GM10266 (cell line): ENCODE data around the gene SMARCB1.

Experiments used
- DNase-seq: peaks from one replicate; pipeline ENCODE4 v3.0.0; 2012; ENCODE audit errors: extremely low spot score
- CTCF ChIP-seq: IDR thresholded peaks from 2 replicates; pipeline ENCODE4 v1.5.1; 2012; ENCODE audit warnings: mild to moderate bottlenecking, low read depth; ENCODE audit not compliant: control insufficient read depth, insufficient read depth; ENCODE audit errors: missing control alignments

SMARCB1 gene

DNA sequence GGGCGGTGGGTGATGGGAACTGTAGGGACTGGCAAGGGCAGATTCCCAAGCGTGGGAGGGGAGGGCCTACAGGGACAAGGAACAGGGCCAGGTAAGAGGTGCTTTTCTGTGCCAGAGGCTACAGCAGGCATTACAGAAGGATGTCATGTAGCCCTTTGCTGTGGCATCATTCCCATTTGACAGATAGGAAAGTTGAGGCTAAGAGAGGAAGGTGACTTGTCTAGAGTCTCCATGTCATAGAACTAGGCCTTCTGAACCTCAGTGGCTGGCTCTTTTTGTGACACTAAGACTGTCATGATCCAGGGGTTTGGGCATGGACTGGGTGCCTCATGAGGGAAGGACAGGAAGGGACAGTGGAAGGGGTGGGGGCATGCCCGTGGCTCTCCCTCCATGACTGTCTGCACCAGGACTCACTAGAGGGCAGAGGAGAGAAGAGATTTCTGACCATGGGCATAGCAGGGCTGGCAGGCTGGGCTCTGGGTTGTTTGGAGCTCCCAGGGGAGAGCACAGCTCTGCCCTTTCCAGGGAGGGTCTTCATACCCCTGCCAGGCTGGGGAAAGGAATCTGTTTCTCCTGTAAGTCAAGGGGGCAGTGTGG, 10.9 kb upstream of the SMARCB1 start:
- DNase-seq, result no peak
- TF ChIP-seq CTCF, result no peak

DNA sequence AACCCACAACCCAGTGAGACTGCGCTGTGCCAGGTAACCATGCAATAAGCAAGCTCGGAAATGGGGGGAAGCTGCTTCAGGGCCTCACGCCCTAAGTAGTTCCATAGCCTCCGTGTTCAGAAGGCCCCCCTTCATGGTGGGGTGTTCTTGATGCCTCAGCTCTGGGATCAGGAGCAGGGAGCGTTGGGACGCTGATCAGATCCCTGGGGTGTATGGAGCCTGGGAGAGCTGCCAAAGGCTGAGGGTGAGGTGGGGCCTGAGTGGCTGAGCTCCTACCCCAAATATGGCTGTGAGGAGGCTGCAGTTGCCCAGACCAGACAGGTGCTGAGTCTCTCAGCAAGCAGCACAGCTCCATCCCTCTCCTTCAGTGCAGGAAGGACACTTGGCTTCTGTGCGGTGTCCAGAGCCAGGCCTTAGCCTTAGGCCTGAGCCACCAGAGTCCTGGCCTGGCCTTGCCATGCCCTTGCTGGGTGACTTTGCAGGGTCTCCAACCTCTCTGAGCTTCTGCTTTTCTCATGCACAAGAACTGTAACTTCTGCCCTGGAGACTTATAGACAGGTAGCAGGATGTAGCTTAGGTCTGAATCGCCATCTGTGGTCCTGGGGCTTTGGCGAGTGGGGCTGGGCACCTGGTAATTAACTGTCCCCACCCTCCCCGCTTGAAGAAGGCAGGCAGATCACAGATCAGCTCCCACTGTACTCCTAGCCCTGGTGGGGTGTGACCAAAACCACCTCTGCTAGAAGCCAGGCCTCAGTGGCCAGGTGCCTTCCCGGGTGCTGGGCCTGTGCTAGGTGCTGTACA, 8.8 kb upstream of the SMARCB1 start:
- no peak for TF ChIP-seq CTCF
- no peak for DNase-seq

- no peak for TF ChIP-seq CTCF
- DNase-seq, result no peak
These were observed 8.2 kb upstream of the SMARCB1 start for GRCh38 chr22:23778577-23778900.

GRCh38 chr22:23779083-23779482, 7.7 kb upstream of the SMARCB1 start:
- TF ChIP-seq CTCF, result no peak
- DNase-seq, result no peak

GRCh38 chr22:23779731-23780130, 7.0 kb upstream of the SMARCB1 start:
- TF ChIP-seq CTCF, result no peak
- no peak for DNase-seq

DNA sequence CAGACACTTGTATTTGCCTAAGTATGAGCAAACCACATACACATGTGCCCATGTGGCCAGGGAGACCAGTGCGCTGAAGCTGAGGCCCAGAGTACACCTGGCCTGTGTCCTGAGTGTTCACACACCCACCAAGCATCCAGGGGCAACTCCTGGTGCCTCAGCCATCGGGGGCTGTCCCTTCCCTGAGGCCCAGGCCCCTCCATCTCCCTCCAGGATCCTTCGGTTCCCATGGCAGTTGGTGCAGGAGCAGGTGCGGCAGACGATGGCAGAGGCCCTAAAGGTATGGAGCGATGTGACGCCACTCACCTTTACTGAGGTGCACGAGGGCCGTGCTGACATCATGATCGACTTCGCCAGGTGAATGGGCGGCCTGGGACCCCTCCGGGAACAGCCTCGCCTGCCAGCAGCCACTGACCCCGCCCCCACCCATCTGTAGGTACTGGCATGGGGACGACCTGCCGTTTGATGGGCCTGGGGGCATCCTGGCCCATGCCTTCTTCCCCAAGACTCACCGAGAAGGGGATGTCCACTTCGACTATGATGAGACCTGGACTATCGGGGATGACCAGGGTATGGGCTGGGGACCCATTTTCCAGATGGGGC, 6.5 kb upstream of the SMARCB1 start:
- no peak for TF ChIP-seq CTCF
- DNase-seq, result no peak

DNA sequence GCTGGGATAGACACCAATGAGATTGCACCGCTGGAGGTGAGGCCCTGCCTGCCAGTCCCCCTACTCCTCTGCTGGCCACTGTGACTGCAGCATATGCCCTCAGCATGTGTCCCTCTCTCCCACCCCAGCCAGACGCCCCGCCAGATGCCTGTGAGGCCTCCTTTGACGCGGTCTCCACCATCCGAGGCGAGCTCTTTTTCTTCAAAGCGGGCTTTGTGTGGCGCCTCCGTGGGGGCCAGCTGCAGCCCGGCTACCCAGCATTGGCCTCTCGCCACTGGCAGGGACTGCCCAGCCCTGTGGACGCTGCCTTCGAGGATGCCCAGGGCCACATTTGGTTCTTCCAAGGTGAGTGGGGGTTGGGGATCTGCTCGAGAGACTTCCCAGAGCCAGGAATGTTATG, 5.7 kb upstream of the SMARCB1 start:
- TF ChIP-seq CTCF, result no peak
- DNase-seq, result no peak
